GM13977 (cell line): ENCODE data around the gene FRAT2.

Experiments used
- DNase-seq: peaks from one replicate; pipeline ENCODE4 v3.0.0; 2012; ENCODE audit warnings: low spot score
- CTCF ChIP-seq: IDR thresholded peaks from 2 replicates; pipeline ENCODE4 v1.5.1; 2012; ENCODE audit warnings: mild to moderate bottlenecking, control low read depth; ENCODE audit not compliant: insufficient read depth; ENCODE audit errors: extremely low read depth, missing control alignments
- in situ Hi-C: fragments of 300-500 bp; cut with MboI; formaldehyde crosslinking; loops from one replicate; pipeline ENCODE4 v1.12.0; 2022; ENCODE audit warnings: low sequenced_read_pairs, low pct_unique_long_range_greater_than_20kb, mixed read lengths, inconsistent platforms; ENCODE audit not compliant: unreplicated experiment

FRAT2 gene

GRCh38 chr10:97365761-97366351, 31.3 kb upstream of the FRAT2 start:
- TF ChIP-seq CTCF = no peak
- in situ Hi-C loops = no loop called here

GRCh38 chr10:97363071-97363470, 28.5 kb upstream of the FRAT2 start:
- DNase-seq = no peak
- in situ Hi-C loops = no loop called here
- TF ChIP-seq CTCF = no peak

More at GRCh38 chr10:97365761-97366351, 31.3 kb upstream of the FRAT2 start:
- no peak for DNase-seq

- no peak for TF ChIP-seq CTCF
- in situ Hi-C loops = no loop called here
- no peak for DNase-seq
These were observed 27.9 kb upstream of the FRAT2 start for GRCh38 chr10:97362310-97363033.

GRCh38 chr10:97361537-97361901, 27.0 kb upstream of the FRAT2 start:
- no peak for TF ChIP-seq CTCF
- DNase-seq = no peak
- in situ Hi-C loops = no loop called here

GRCh38 chr10:97360705-97361536, 26.4 kb upstream of the FRAT2 start:
- no peak for DNase-seq
- TF ChIP-seq CTCF = no peak
- in situ Hi-C loops = no loop called here

GRCh38 chr10:97358781-97359180, 24.3 kb upstream of the FRAT2 start:
- TF ChIP-seq CTCF = no peak
- no peak for DNase-seq
- in situ Hi-C loops = no loop called here
